ENCODE results near the gene RGS9.

- no peak for TF ChIP-seq POLR2AphosphoS5 (IDR thresholded peaks at IDR 0.05)
- TF ChIP-seq, protein P1, sequence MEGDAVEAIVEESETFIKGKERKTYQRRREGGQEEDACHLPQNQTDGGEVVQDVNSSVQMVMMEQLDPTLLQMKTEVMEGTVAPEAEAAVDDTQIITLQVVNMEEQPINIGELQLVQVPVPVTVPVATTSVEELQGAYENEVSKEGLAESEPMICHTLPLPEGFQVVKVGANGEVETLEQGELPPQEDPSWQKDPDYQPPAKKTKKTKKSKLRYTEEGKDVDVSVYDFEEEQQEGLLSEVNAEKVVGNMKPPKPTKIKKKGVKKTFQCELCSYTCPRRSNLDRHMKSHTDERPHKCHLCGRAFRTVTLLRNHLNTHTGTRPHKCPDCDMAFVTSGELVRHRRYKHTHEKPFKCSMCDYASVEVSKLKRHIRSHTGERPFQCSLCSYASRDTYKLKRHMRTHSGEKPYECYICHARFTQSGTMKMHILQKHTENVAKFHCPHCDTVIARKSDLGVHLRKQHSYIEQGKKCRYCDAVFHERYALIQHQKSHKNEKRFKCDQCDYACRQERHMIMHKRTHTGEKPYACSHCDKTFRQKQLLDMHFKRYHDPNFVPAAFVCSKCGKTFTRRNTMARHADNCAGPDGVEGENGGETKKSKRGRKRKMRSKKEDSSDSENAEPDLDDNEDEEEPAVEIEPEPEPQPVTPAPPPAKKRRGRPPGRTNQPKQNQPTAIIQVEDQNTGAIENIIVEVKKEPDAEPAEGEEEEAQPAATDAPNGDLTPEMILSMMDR (IDR thresholded peaks at IDR 0.05 in 8 of 11, conservative IDR thresholded peaks at IDR 0.05 in 3 of 11) = no peak
Observed at GRCh38 chr17:65099941-65100315, 37.2 kb upstream of the RGS9 start.

Data from spleen (tissue), 7 donors.